HEK293 (cell line): Measurements from ENCODE around the gene PAK1.

Source experiments
- CTCF ChIA-PET: fragments of 350-600 bp; formaldehyde crosslinking; extraction: SDS; loops from one replicate; lab custom pipeline; 2021; ENCODE audit warnings: antibody characterized with exemption; lab: Yijun Ruan, JAX
- POLR2A ChIA-PET: fragments of 300-600 bp; formaldehyde crosslinking; extraction: SDS; loops from one replicate; lab custom pipeline; 2020; ENCODE audit warnings: antibody characterized with exemption, inconsistent platforms; lab: Yijun Ruan, JAX
- H3K27ac ChIP-seq: fragments of 200-500 bp; sonication (Bioruptor generic); 2 replicates; pipeline ENCODE4 v1.5.1; 2014; ENCODE audit warnings: low read depth, low read length, control low read depth, inconsistent platforms; ENCODE audit errors: extremely low read depth
- H3K36me3 ChIP-seq, 2 experiments: fragments of 200-500 bp in 1 of 2; sonication (Bioruptor generic) in 1 of 2; 1 replicate in 1 of 2; 2 replicates in 1 of 2; pipeline ENCODE4 v1.5.1; 2014 to 2017; ENCODE audit warnings: inconsistent platforms in 2 of 2, low read length in 2 of 2; ENCODE audit not compliant: control insufficient read depth in 2 of 2, insufficient read depth in 1 of 2
- H3K4me1 ChIP-seq: fragments of 200-500 bp; sonication (Bioruptor generic); 2 replicates; pipeline ENCODE4 v1.5.1; 2014; ENCODE audit warnings: mild to moderate bottlenecking, low read length, inconsistent platforms; ENCODE audit not compliant: control insufficient read depth, insufficient read depth
- H3K4me3 ChIP-seq: 2 replicates; pipeline ENCODE4 v1.5.1; 2011; ENCODE audit warnings: low read depth, mild to moderate bottlenecking, control low read depth, low read length, moderate library complexity
- H3K9me3 ChIP-seq: fragments of 200-500 bp; sonication (Bioruptor generic); 2 replicates; pipeline ENCODE4 v1.5.1; 2014; ENCODE audit warnings: low read depth, low read length, inconsistent platforms; ENCODE audit not compliant: control insufficient read depth, insufficient read depth
- AEBP2 ChIP-seq: fragments of 450-650 bp; formaldehyde crosslinking; IDR thresholded peaks from 2 replicates; pipeline ENCODE4 v1.5.1; 2016; ENCODE audit warnings: missing biosample characterization, missing genetic modification characterization, borderline replicate concordance
- BCL6B ChIP-seq: fragments of 450-650 bp; formaldehyde crosslinking; IDR thresholded peaks from 2 replicates; pipeline ENCODE4 v1.5.1; 2017; ENCODE audit warnings: missing biosample characterization, missing genetic modification characterization
- EGR2 ChIP-seq: fragments of 450-650 bp; formaldehyde crosslinking; IDR thresholded peaks from 2 replicates; pipeline ENCODE4 v1.5.1; 2016; ENCODE audit warnings: low read depth, missing biosample characterization, missing genetic modification characterization
- GFI1B ChIP-seq: fragments of 450-650 bp; formaldehyde crosslinking; IDR thresholded peaks from 2 replicates; pipeline ENCODE4 v1.5.1; 2016; ENCODE audit warnings: missing biosample characterization, missing genetic modification characterization
- GLI4 ChIP-seq: fragments of 450-650 bp; formaldehyde crosslinking; IDR thresholded peaks from 2 replicates; pipeline ENCODE4 v1.5.1; 2016; ENCODE audit warnings: missing biosample characterization, missing genetic modification characterization
- REST ChIP-seq: fragments of 450-650 bp; formaldehyde crosslinking; IDR thresholded peaks from 2 replicates; pipeline ENCODE4 v1.5.1; 2016; ENCODE audit warnings: missing biosample characterization, missing genetic modification characterization
- YY2 ChIP-seq: fragments of 450-650 bp; formaldehyde crosslinking; IDR thresholded peaks from 2 replicates; pipeline ENCODE4 v1.5.1; 2016; ENCODE audit warnings: missing biosample characterization, missing genetic modification characterization
- ZBTB20 ChIP-seq: fragments of 450-650 bp; formaldehyde crosslinking; IDR thresholded peaks from 2 replicates; pipeline ENCODE4 v1.5.1; 2016; ENCODE audit warnings: missing biosample characterization, missing genetic modification characterization
- ZFP69B ChIP-seq: fragments of 450-650 bp; formaldehyde crosslinking; IDR thresholded peaks from 2 replicates; pipeline ENCODE4 v1.5.1; 2016; ENCODE audit warnings: missing biosample characterization, missing genetic modification characterization
- ZIC2 ChIP-seq: fragments of 450-650 bp; formaldehyde crosslinking; IDR thresholded peaks from 2 replicates; pipeline ENCODE4 v1.5.1; 2016; ENCODE audit warnings: missing biosample characterization, missing genetic modification characterization
- ZNF16 ChIP-seq: fragments of 450-650 bp; formaldehyde crosslinking; IDR thresholded peaks from 2 replicates; pipeline ENCODE4 v1.5.1; 2016; ENCODE audit warnings: low read depth, missing biosample characterization, missing genetic modification characterization
- ZNF223 ChIP-seq: fragments of 450-650 bp; formaldehyde crosslinking; IDR thresholded peaks from 2 replicates; pipeline ENCODE4 v1.5.1; 2016; ENCODE audit warnings: missing biosample characterization, missing genetic modification characterization
- ZNF311 ChIP-seq: fragments of 450-650 bp; formaldehyde crosslinking; IDR thresholded peaks from 2 replicates; pipeline ENCODE4 v1.5.1; 2017; ENCODE audit warnings: missing biosample characterization, missing genetic modification characterization, borderline replicate concordance
- ZNF391 ChIP-seq: fragments of 450-650 bp; formaldehyde crosslinking; IDR thresholded peaks from 2 replicates; pipeline ENCODE4 v1.5.1; 2016; ENCODE audit warnings: low read depth, missing biosample characterization, missing genetic modification characterization, borderline replicate concordance
- ZNF426 ChIP-seq: fragments of 450-650 bp; formaldehyde crosslinking; IDR thresholded peaks from 2 replicates; pipeline ENCODE4 v1.5.1; 2017; ENCODE audit warnings: missing biosample characterization, missing genetic modification characterization, mild to moderate bottlenecking, inconsistent platforms, moderate library complexity
- ZNF518A ChIP-seq: fragments of 450-650 bp; formaldehyde crosslinking; conservative IDR thresholded peaks from 2 replicates; pipeline ENCODE4 v1.5.1; 2016; ENCODE audit warnings: low read depth, missing biosample characterization, missing genetic modification characterization
- ZNF629 ChIP-seq: fragments of 450-650 bp; formaldehyde crosslinking; IDR thresholded peaks from 2 replicates; pipeline ENCODE4 v1.5.1; 2017; ENCODE audit warnings: missing biosample characterization, missing genetic modification characterization
- ZNF654 ChIP-seq: fragments of 450-650 bp; formaldehyde crosslinking; IDR thresholded peaks from 2 replicates; pipeline ENCODE4 v1.5.1; 2016; ENCODE audit warnings: low read depth, missing biosample characterization, missing genetic modification characterization
- ZNF658 ChIP-seq: fragments of 450-650 bp; formaldehyde crosslinking; IDR thresholded peaks from 2 replicates; pipeline ENCODE4; 2016; ENCODE audit warnings: missing biosample characterization, missing genetic modification characterization
- ZNF692 ChIP-seq: fragments of 450-650 bp; formaldehyde crosslinking; IDR thresholded peaks from 2 replicates; pipeline ENCODE4 v1.5.1; 2016; ENCODE audit warnings: missing biosample characterization, missing genetic modification characterization
- ZNF791 ChIP-seq: fragments of 450-650 bp; formaldehyde crosslinking; IDR thresholded peaks from 2 replicates; pipeline ENCODE4 v1.5.1; 2016; ENCODE audit warnings: missing biosample characterization, missing genetic modification characterization

The PAK1 gene

GRCh38 chr11:77510851-77511250, 37.0 kb upstream of the PAK1 start:
- no peak overlapping the region for H3K27ac ChIP-seq
- H3K4me3 ChIP-seq = no peak overlapping the region
- peaks cover 7% of the 10 kb centered on the region for H3K4me1 ChIP-seq
- no peaks in the 10 kb centered on the region for H3K9me3 ChIP-seq
- ChIA-PET CTCF (interaction anchor here (0.6 to 1.2 kb wide), 2 partner anchors 37 to 202 kb away, joined by 3 to 4 read pairs; no protein-coding TSS in a partner anchor), POLR2A (no interaction called here)
- no peaks in the 10 kb centered on the region for H3K36me3 ChIP-seq
- no peak for TF ChIP-seq ZNF629 (tag by site-specific recombination)
- no peak for TF ChIP-seq ZNF654
- TF ChIP-seq BCL6B (tag by site-specific recombination) = no peak
- no peak for TF ChIP-seq ZNF426 (tag by site-specific recombination)
- TF ChIP-seq ZBTB20 (tag by site-specific recombination) = no peak
- no peak for TF ChIP-seq ZNF223 (tag by site-specific recombination)
- TF ChIP-seq AEBP2 (tag by site-specific recombination) = no peak
- TF ChIP-seq ZNF391 (tag by site-specific recombination) = no peak
- no peak for TF ChIP-seq ZNF518A (tag by site-specific recombination)
- TF ChIP-seq ZFP69B (tag by site-specific recombination) = no peak

- Histone ChIP-seq H3K4me1 (peaks cover 7% of the 10 kb centered on the region), H3K4me3 (no peak overlapping the region), H3K36me3 (no peaks in the 10 kb centered on the region), H3K27ac (no peak overlapping the region), H3K9me3 (no peaks in the 10 kb centered on the region)
- CTCF ChIA-PET = interaction anchor here (0.9 kb wide), 1 partner anchor 38 kb away, joined by 3 read pairs; no protein-coding TSS in a partner anchor
- POLR2A ChIA-PET = no interaction called here
- TF ChIP-seq ZNF658 (no peak), GFI1B (tag by site-specific recombination) (no peak), BCL6B (tag by site-specific recombination) (no peak), ZNF311 (tag by site-specific recombination) (no peak), ZNF16 (tag by site-specific recombination) (no peak), GLI4 (tag by site-specific recombination) (no peak), REST (tag by site-specific recombination) (no peak), YY2 (tag by site-specific recombination) (no peak), ZIC2 (tag by site-specific recombination) (no peak), ZNF692 (no peak), ZNF791 (tag by site-specific recombination) (no peak), EGR2 (no peak)
These were observed 36.2 kb upstream of the PAK1 start for GRCh38 chr11:77510095-77510494.
